GM12873 (cell line): Measurements from ENCODE around the gene C10orf71.
A peak's percentile ranks its signal among the peaks of the same experiment; 100 is the strongest.

Experiments used
- CTCF ChIP-seq: IDR thresholded peaks from 2 replicates; pipeline ENCODE4 v1.5.1; 2012; ENCODE audit warnings: low read depth, mild to moderate bottlenecking, moderate library complexity, low read length, control low read depth; ENCODE audit not compliant: insufficient read depth; ENCODE audit errors: missing control alignments

The C10orf71 gene

GRCh38 chr10:49324711-49325110 is 25.7 kb downstream of the C10orf71 start:
- peak; percentile 2 for TF ChIP-seq CTCF

- TF ChIP-seq CTCF: no peak
Observed at GRCh38 chr10:49325131-49325915, 26.4 kb downstream of the C10orf71 start.

- TF ChIP-seq CTCF: no peak
Observed at GRCh38 chr10:49325916-49326783, 27.2 kb downstream of the C10orf71 start.

GRCh38 chr10:49327036-49327813 is 28.3 kb downstream of the C10orf71 start:
- no peak for TF ChIP-seq CTCF

- no peak for TF ChIP-seq CTCF
Observed at GRCh38 chr10:49328401-49329145, 29.6 kb downstream of the C10orf71 start.

- TF ChIP-seq CTCF: no peak
Observed at GRCh38 chr10:49329146-49329505, 30.2 kb downstream of the C10orf71 start.
